ENCODE data around the gene REG3G. TPM values are rescaled to one million over a fixed set of nuclear protein-coding genes. Genes with fewer than 3 reads are reported as not detected.

Gene REG3G
- total RNA-seq, 3 donors from 2014 or later (not counting 1 experiment from before 2014, with no cell fraction given), result not detected

- no peaks in the 10 kb centered on the region for H3K4me1 Mint-ChIP-seq
- H3K4me3 Mint-ChIP-seq, result no peak overlapping the region
- Histone ChIP-seq H3K27me3 (ENCODE audit: control insufficient read depth, insufficient read depth, low read length) (peaks cover 6% of the 10 kb centered on the region), H3K9me3 (ENCODE audit: control insufficient read depth, insufficient read depth, low read length) (peaks cover 9% of the 10 kb centered on the region), H3K4me1 (ENCODE audit: control insufficient read depth, insufficient read depth, low read length) (no peaks in the 10 kb centered on the region), H3K36me3 (ENCODE audit: control insufficient read depth, insufficient read depth, low read length) (no peaks in the 10 kb centered on the region), H3K27ac (ENCODE audit: low read length) (no peak overlapping the region), H3K4me3 (ENCODE audit: low read length) (no peak overlapping the region)
- 74% methylated on average over 1 of the region's 1 CpG for WGBS (ENCODE audit: insufficient coverage)
- ATAC-seq (no peak), DNase-seq (no peak)
- intact Hi-C loops (cut with micrococcal nuclease), result no loop called here
- H3K9me3 Mint-ChIP-seq, result peaks cover 3 to 8% of the 10 kb centered on the region in 2 donors
- H3K36me3 Mint-ChIP-seq, result peaks cover 5% of the 10 kb centered on the region
- no peak overlapping the region for H3K27ac Mint-ChIP-seq
- peaks cover 23 to 28% of the 10 kb centered on the region in 2 donors for H3K27me3 Mint-ChIP-seq (ENCODE audit: low read depth in 2 of 2)
- TF ChIP-seq CTCF (IDR thresholded peaks at IDR 0.05), result no peak
Measured at GRCh38 chr2:78994789-78995188, 30.7 kb upstream of the REG3G start.

- Mint-ChIP-seq H3K4me3 (no peak overlapping the region), H3K27ac (no peak overlapping the region), H3K27me3 (ENCODE audit: low read depth in 2 of 2) (peaks cover 1 to 6% of the 10 kb centered on the region in 2 donors), H3K36me3 (no peaks in the 10 kb centered on the region), H3K9me3 (peaks cover 11% of the 10 kb centered on the region in 2 donors), H3K4me1 (no peaks in the 10 kb centered on the region)
- no peak for TF ChIP-seq CTCF (IDR thresholded peaks at IDR 0.05)
- no peaks in the 10 kb centered on the region for H3K27me3 ChIP-seq (ENCODE audit: control insufficient read depth, insufficient read depth, low read length)
- ATAC-seq, result no peak
- no peak for DNase-seq
- WGBS (ENCODE audit: insufficient coverage), result 72% methylated on average over 3 of the region's 3 CpGs
- H3K36me3 ChIP-seq (ENCODE audit: control insufficient read depth, insufficient read depth, low read length), result no peaks in the 10 kb centered on the region
- intact Hi-C loops (cut with micrococcal nuclease), result no loop called here
- no peaks in the 10 kb centered on the region for H3K9me3 ChIP-seq (ENCODE audit: control insufficient read depth, insufficient read depth, low read length)
- no peak overlapping the region for H3K27ac ChIP-seq (ENCODE audit: low read length)
- H3K4me3 ChIP-seq (ENCODE audit: low read length), result no peak overlapping the region
- no peaks in the 10 kb centered on the region for H3K4me1 ChIP-seq (ENCODE audit: control insufficient read depth, insufficient read depth, low read length)
Measured at GRCh38 chr2:78999406-78999805, 26.1 kb upstream of the REG3G start.

- 45% methylated on average over 4 of the region's 4 CpGs for WGBS (ENCODE audit: insufficient coverage)
- intact Hi-C loops (cut with micrococcal nuclease), result no loop called here
- TF ChIP-seq CTCF (IDR thresholded peaks at IDR 0.05), result no peak
- no peaks in the 10 kb centered on the region for H3K27me3 Mint-ChIP-seq (ENCODE audit: low read depth in 2 of 2)
- Histone ChIP-seq H3K4me3 (ENCODE audit: low read length) (no peak overlapping the region), H3K9me3 (ENCODE audit: control insufficient read depth, insufficient read depth, low read length) (no peaks in the 10 kb centered on the region), H3K4me1 (ENCODE audit: control insufficient read depth, insufficient read depth, low read length) (no peaks in the 10 kb centered on the region), H3K36me3 (ENCODE audit: control insufficient read depth, insufficient read depth, low read length) (no peaks in the 10 kb centered on the region), H3K27me3 (ENCODE audit: control insufficient read depth, insufficient read depth, low read length) (no peaks in the 10 kb centered on the region), H3K27ac (ENCODE audit: low read length) (no peak overlapping the region)
- DNase-seq, result no peak
- H3K27ac Mint-ChIP-seq, result no peak overlapping the region
- H3K4me3 Mint-ChIP-seq, result no peak overlapping the region
- H3K4me1 Mint-ChIP-seq, result no peaks in the 10 kb centered on the region
- H3K9me3 Mint-ChIP-seq, result peaks cover 12% of the 10 kb centered on the region in 2 donors
- H3K36me3 Mint-ChIP-seq, result no peaks in the 10 kb centered on the region
- ATAC-seq, result no peak
Measured at GRCh38 chr2:79000008-79000576, 25.4 kb upstream of the REG3G start.

- H3K27ac ChIP-seq (ENCODE audit: low read length), result no peak overlapping the region
- intact Hi-C loops (cut with micrococcal nuclease), result no loop called here
- H3K36me3 Mint-ChIP-seq, result no peaks in the 10 kb centered on the region
- TF ChIP-seq CTCF (IDR thresholded peaks at IDR 0.05), result no peak
- H3K4me3 Mint-ChIP-seq, result no peak overlapping the region
- no peaks in the 10 kb centered on the region for H3K4me1 ChIP-seq (ENCODE audit: control insufficient read depth, insufficient read depth, low read length)
- no peak overlapping the region for H3K4me3 ChIP-seq (ENCODE audit: low read length)
- peaks cover 13 to 18% of the 10 kb centered on the region in 2 donors for H3K9me3 Mint-ChIP-seq
- DNase-seq, result no peak
- ATAC-seq, result no peak
- H3K27me3 ChIP-seq (ENCODE audit: control insufficient read depth, insufficient read depth, low read length), result no peaks in the 10 kb centered on the region
- H3K27ac Mint-ChIP-seq, result no peak overlapping the region
- no peaks in the 10 kb centered on the region for H3K27me3 Mint-ChIP-seq (ENCODE audit: low read depth in 2 of 2)
- no peaks in the 10 kb centered on the region for H3K4me1 Mint-ChIP-seq
- H3K36me3 ChIP-seq (ENCODE audit: control insufficient read depth, insufficient read depth, low read length), result no peaks in the 10 kb centered on the region
- 69% methylated on average over 1 of the region's 1 CpG for WGBS (ENCODE audit: insufficient coverage)
- no peaks in the 10 kb centered on the region for H3K9me3 ChIP-seq (ENCODE audit: control insufficient read depth, insufficient read depth, low read length)
Measured at GRCh38 chr2:79001285-79001684, 24.2 kb upstream of the REG3G start.
